HCT116 (cell line): ENCODE results near the gene ACOT11. TPM values are rescaled to one million over a fixed set of nuclear protein-coding genes. Genes with fewer than 3 reads are reported as not detected.

Experiments
- ATAC-seq: fragments of 200-7000 bp; cut with Tn5 transposase; 2 replicates; pipeline ENCODE4 v1.9.1; 2020; ENCODE audit warnings: mild to moderate bottlenecking, moderate library complexity
- BruUV-seq: library from RNA; stranded (reverse); fragments of 400-500 nt; replicated peaks from 2 replicates; lab custom pipeline; 2021; lab: Mats Ljungman, UMichigan
- CTCF ChIA-PET: fragments of 300-600 bp; sonication (Branson Sonifier 250); formaldehyde crosslinking; loops from one replicate; lab custom pipeline; 2021; ENCODE audit warnings: antibody characterized with exemption; lab: Charles Lee
- POLR2A ChIA-PET: fragments of 300-600, 350-600 bp; sonication (Branson Sonifier 250); formaldehyde crosslinking; loops from one replicate; lab custom pipeline; 2021; ENCODE audit warnings: antibody characterized with exemption; lab: Charles Lee
- RAD21 ChIA-PET, 2 experiments: fragments of 300-600 bp; sonication (Branson Sonifier 250); formaldehyde crosslinking; loops; one replicate each; lab custom pipeline; 2023; ENCODE audit warnings: low total read pairs in 2 of 2; ENCODE audit not compliant: uncharacterized antibody in 2 of 2, unreplicated experiment in 2 of 2, low non-redundant PET in 1 of 2; lab: Charles Lee
- DNase-seq: peaks from one replicate; pipeline ENCODE4 v3.0.0-alpha.2; 2010; ENCODE audit warnings: low read depth, low spot score
- H2AFZ ChIP-seq: fragments of 200-600 bp; shearing (Covaris generic), sonication (generic); 2 replicates; pipeline ENCODE4 v1.6.1; 2017; ENCODE audit warnings: low read depth, mixed run types, mixed read lengths, antibody characterized with exemption, low read length; ENCODE audit not compliant: poor library complexity, severe bottlenecking
- H3K27ac ChIP-seq: 2 replicates; pipeline ENCODE4 v1.5.1; 2012; ENCODE audit warnings: low read depth, low read length
- H3K27me3 ChIP-seq: fragments of 200-600 bp; sonication (generic); 2 replicates; pipeline ENCODE4 v1.6.1; 2016; ENCODE audit warnings: mixed run types, low read length, mixed read lengths; ENCODE audit not compliant: insufficient read depth
- H3K36me3 ChIP-seq, 2 experiments: fragments of 200-500 bp in 1 of 2; fragments of 200-600 bp in 1 of 2; sonication (Bioruptor generic) in 1 of 2; sonication (generic) in 1 of 2; 2 replicates each; pipeline versions ENCODE4 v1.5.1 to v1.6.1; 2014 to 2016; ENCODE audit warnings: low read length in 2 of 2, inconsistent platforms in 1 of 2, mixed read lengths in 1 of 2, mixed run types in 1 of 2; ENCODE audit not compliant: insufficient read depth in 2 of 2, control insufficient read depth in 1 of 2
- H3K4me1 ChIP-seq, 2 experiments: fragments of 200-600 bp in 1 of 2; sonication (generic) in 1 of 2; 2 replicates each; pipeline versions ENCODE4 v1.5.1 to v1.6.1; 2012 to 2017; ENCODE audit warnings: low read length in 2 of 2, inconsistent platforms in 1 of 2, mild to moderate bottlenecking in 1 of 2, mixed read lengths in 1 of 2, mixed run types in 1 of 2, moderate library complexity in 1 of 2; ENCODE audit not compliant: insufficient read depth in 2 of 2, control insufficient read depth in 1 of 2
- H3K4me2 ChIP-seq: fragments of 200-600 bp; sonication (generic); 2 replicates; pipeline ENCODE4 v1.6.1; 2017; ENCODE audit warnings: mixed run types, low read length, mixed read lengths
- H3K4me3 ChIP-seq, 2 experiments: fragments of 200-600 bp in 1 of 2; sonication (generic) in 1 of 2; replicated peaks in 1 of 2; 2 replicates each; pipeline ENCODE4 v1.5.1; 2011 to 2016; ENCODE audit warnings: low read length in 2 of 2, control low read depth in 1 of 2, low read depth in 1 of 2, mild to moderate bottlenecking in 1 of 2, mixed read lengths in 1 of 2, mixed run types in 1 of 2
- H3K79me2 ChIP-seq: fragments of 200-600 bp; sonication (generic); 2 replicates; pipeline ENCODE4 v1.6.1; 2017; ENCODE audit warnings: mild to moderate bottlenecking, mixed run types, low read length, moderate library complexity, mixed read lengths; ENCODE audit not compliant: insufficient read depth
- H3K9ac ChIP-seq: fragments of 200-600 bp; sonication (generic); 2 replicates; pipeline ENCODE4 v1.6.1; 2016; ENCODE audit warnings: low read length, mixed read lengths
- H3K9me2 ChIP-seq: fragments of 200-600 bp; sonication (generic), shearing (Covaris generic); 2 replicates; pipeline ENCODE4 v1.6.1; 2017; ENCODE audit warnings: mixed run types, mild to moderate bottlenecking, moderate library complexity; ENCODE audit not compliant: insufficient read depth
- H3K9me3 ChIP-seq, 2 experiments: fragments of 200-500 bp in 1 of 2; fragments of 200-600 bp in 1 of 2; sonication (Bioruptor generic) in 1 of 2; sonication (generic) in 1 of 2; 2 replicates each; pipeline ENCODE4 v1.6.1; 2014 to 2017; ENCODE audit warnings: low read length in 2 of 2, mixed read lengths in 2 of 2, inconsistent platforms in 1 of 2, low read depth in 1 of 2, mild to moderate bottlenecking in 1 of 2, mixed run types in 1 of 2, moderate library complexity in 1 of 2; ENCODE audit not compliant: control insufficient read depth in 1 of 2, insufficient read depth in 1 of 2
- H4K20me1 ChIP-seq: fragments of 200-600 bp; sonication (generic), shearing (Covaris generic); 2 replicates; pipeline ENCODE4 v1.6.1; 2017; ENCODE audit warnings: mixed run types, mild to moderate bottlenecking, moderate library complexity; ENCODE audit not compliant: insufficient read depth
- CBX3 ChIP-seq: IDR thresholded peaks from 2 replicates; pipeline ENCODE4 v1.6.1; 2012; ENCODE audit warnings: low read depth
- EGR1 ChIP-seq: IDR thresholded peaks from 2 replicates; pipeline ENCODE4 v1.6.1; 2012; ENCODE audit warnings: low read depth
- ELF1 ChIP-seq: IDR thresholded peaks from 2 replicates; pipeline ENCODE4 v1.6.1; 2012; ENCODE audit warnings: low read depth, borderline replicate concordance
- EZH2 ChIP-seq: fragments of 200-600 bp; sonication (generic); IDR thresholded peaks from 2 replicates; pipeline ENCODE4 v1.6.1; 2017; ENCODE audit warnings: antibody characterized with exemption, mixed run types
- FOSL1 ChIP-seq: IDR thresholded peaks from 2 replicates; pipeline ENCODE4 v1.6.1; 2012; ENCODE audit warnings: low read depth
- POLR2AphosphoS5 ChIP-seq: IDR thresholded peaks from 2 replicates; pipeline ENCODE4 v1.6.1; 2011; ENCODE audit warnings: mild to moderate bottlenecking, low read depth, low read length, moderate library complexity
- SIN3A ChIP-seq: IDR thresholded peaks from 2 replicates; pipeline ENCODE4 v1.6.1; 2012; ENCODE audit warnings: low read depth
- SRF ChIP-seq: IDR thresholded peaks from 2 replicates; pipeline ENCODE4 v1.6.1; 2012; ENCODE audit warnings: low read depth
- ZBTB33 ChIP-seq: IDR thresholded peaks from 2 replicates; pipeline ENCODE4 v1.6.1; 2011; ENCODE audit warnings: mild to moderate bottlenecking, low read length, moderate library complexity; ENCODE audit not compliant: insufficient replicate concordance; ENCODE audit errors: extremely low read depth
- ZFX ChIP-seq: fragments of 450-650 bp; IDR thresholded peaks from 2 replicates; pipeline ENCODE4 v1.6.1; 2017
- ZNF274 ChIP-seq: fragments of 200-500 bp; sonication (Bioruptor generic); IDR thresholded peaks from 2 replicates; pipeline ENCODE4 v1.6.1; 2014; ENCODE audit warnings: mild to moderate bottlenecking, low read depth, low read length, inconsistent platforms
- intact Hi-C: fragments of 100-400 bp; cut with micrococcal nuclease; formaldehyde crosslinking; loops from 2 replicates; pipeline ENCODE4 v1.10.0; 2022
- total RNA-seq: library from RNA; stranded (reverse); gene quantifications from one replicate; pipeline ENCODE4 v1.2.1, GENCODE V29; 2021; ENCODE audit not compliant: unreplicated experiment

Gene ACOT11
- total RNA-seq, 1 experiment from 2014 or later: 31.1 TPM

GRCh38 chr1:54591127-54591756 lies 43.2 kb downstream of the ACOT11 start:
- DNase-seq: no peak
- no TSS peak for BruUV-seq
- no peaks in the 10 kb centered on the region for H3K27me3 ChIP-seq
- no peaks in the 10 kb centered on the region for H3K9me2 ChIP-seq
- no peaks in the 10 kb centered on the region for H3K79me2 ChIP-seq
- H3K4me2 ChIP-seq: no peak overlapping the region
- H2AFZ ChIP-seq: no peak overlapping the region
- H4K20me1 ChIP-seq: no peaks in the 10 kb centered on the region
- no peaks in the 10 kb centered on the region; a peak in 1 of 4 replicates for H3K4me1 ChIP-seq
- H3K9ac ChIP-seq: no peak overlapping the region
- ChIA-PET CTCF (no interaction called here), POLR2A (no interaction called here), RAD21 (no interaction called here)
- ATAC-seq: no peak
- no peaks in the 10 kb centered on the region for H3K9me3 ChIP-seq
- intact Hi-C loops: no loop called here
- H3K36me3 ChIP-seq: peaks cover 7% of the 10 kb centered on the region in 2 experiments; a peak in 1 of 4 replicates
- H3K4me3 ChIP-seq: no peak overlapping the region
- TF ChIP-seq EZH2: no peak
- no peak for TF ChIP-seq EGR1
- no peak for TF ChIP-seq SIN3A
- TF ChIP-seq POLR2AphosphoS5: no peak
- no peak for TF ChIP-seq ZFX
- no peak for TF ChIP-seq SRF
- no peak for TF ChIP-seq CBX3
- no peak for TF ChIP-seq ZBTB33
- TF ChIP-seq ELF1: no peak
- no peak for TF ChIP-seq ZNF274
- no peak for TF ChIP-seq FOSL1
- no peak overlapping the region for H3K27ac ChIP-seq
